Endothelial cell (in vitro differentiated cells): ENCODE measurements around the gene SDCCAG8. TPM values are rescaled to one million over a fixed set of nuclear protein-coding genes. Genes with fewer than 3 reads are reported as not detected.

ENCODE experiments used
- DNase-seq: peaks from one replicate; pipeline ENCODE4 v3.0.0; 2021; ENCODE audit warnings: low spot score
- H3K27ac Mint-ChIP-seq: one replicate; pipeline ENCODE4 v1.8.0; 2021; ENCODE audit warnings: mixed read lengths, inconsistent platforms; ENCODE audit not compliant: unreplicated experiment
- H3K27me3 Mint-ChIP-seq: one replicate; pipeline ENCODE4 v1.8.0; 2021; ENCODE audit warnings: mild to moderate bottlenecking, moderate library complexity, mixed read lengths, inconsistent platforms; ENCODE audit not compliant: unreplicated experiment
- H3K36me3 Mint-ChIP-seq: one replicate; pipeline ENCODE4 v1.8.0; 2021; ENCODE audit warnings: mild to moderate bottlenecking, low read depth, mixed read lengths, inconsistent platforms; ENCODE audit not compliant: unreplicated experiment
- H3K4me1 Mint-ChIP-seq: one replicate; pipeline ENCODE4 v1.8.0; 2021; ENCODE audit warnings: mild to moderate bottlenecking, mixed read lengths, inconsistent platforms; ENCODE audit not compliant: unreplicated experiment
- H3K4me3 Mint-ChIP-seq: one replicate; pipeline ENCODE4 v1.8.0; 2021; ENCODE audit warnings: mild to moderate bottlenecking, mixed read lengths, inconsistent platforms; ENCODE audit not compliant: unreplicated experiment
- H3K9me3 Mint-ChIP-seq: one replicate; pipeline ENCODE4 v1.8.0; 2021; ENCODE audit warnings: mixed read lengths, inconsistent platforms; ENCODE audit not compliant: unreplicated experiment
- total RNA-seq: library from RNA; stranded (reverse); fragmentation: NEBNext Ultra II Directional; extraction: Animal tissue kit (Norgen Biotek cat#: 25700); gene quantifications from one replicate; pipeline ENCODE4 v1.2.1, GENCODE V29; 2021; ENCODE audit not compliant: unreplicated experiment
- TF ChIP-seq, protein P1 (sequence below): fragments of 200-600 bp; sonication (generic); IDR thresholded peaks from one replicate; pipeline ENCODE4 v1.5.0; 2021; ENCODE audit warnings: antibody characterized with exemption; ENCODE audit not compliant: unreplicated experiment

SDCCAG8 gene
- total RNA-seq, 1 donor from 2014 or later = 41.9 TPM

DNA sequence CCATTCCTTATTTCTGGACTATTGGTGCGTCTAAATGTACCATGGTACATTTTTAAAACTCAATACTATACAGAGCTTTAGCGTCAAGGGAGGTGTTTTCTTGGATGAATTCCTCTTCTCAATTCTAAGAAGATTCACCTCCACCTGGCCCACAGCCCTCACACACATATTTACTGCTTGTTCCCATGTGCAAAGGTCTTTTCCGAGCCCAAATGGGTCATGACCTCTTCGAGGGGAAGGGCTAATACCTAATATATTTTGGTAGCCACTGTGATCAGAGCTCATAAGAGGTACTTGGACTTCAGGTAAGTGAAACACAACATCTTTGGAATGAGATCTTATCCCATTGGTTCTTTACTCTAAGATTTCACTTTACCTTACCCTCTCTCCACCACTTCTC, 205.9 kb downstream of the SDCCAG8 start:
- Mint-ChIP-seq H3K27ac (no peak overlapping the region), H3K27me3 (no peaks in the 10 kb centered on the region), H3K9me3 (no peaks in the 10 kb centered on the region), H3K4me1 (peaks cover 10% of the 10 kb centered on the region), H3K36me3 (no peaks in the 10 kb centered on the region), H3K4me3 (no peak overlapping the region)
- TF ChIP-seq, protein P1, sequence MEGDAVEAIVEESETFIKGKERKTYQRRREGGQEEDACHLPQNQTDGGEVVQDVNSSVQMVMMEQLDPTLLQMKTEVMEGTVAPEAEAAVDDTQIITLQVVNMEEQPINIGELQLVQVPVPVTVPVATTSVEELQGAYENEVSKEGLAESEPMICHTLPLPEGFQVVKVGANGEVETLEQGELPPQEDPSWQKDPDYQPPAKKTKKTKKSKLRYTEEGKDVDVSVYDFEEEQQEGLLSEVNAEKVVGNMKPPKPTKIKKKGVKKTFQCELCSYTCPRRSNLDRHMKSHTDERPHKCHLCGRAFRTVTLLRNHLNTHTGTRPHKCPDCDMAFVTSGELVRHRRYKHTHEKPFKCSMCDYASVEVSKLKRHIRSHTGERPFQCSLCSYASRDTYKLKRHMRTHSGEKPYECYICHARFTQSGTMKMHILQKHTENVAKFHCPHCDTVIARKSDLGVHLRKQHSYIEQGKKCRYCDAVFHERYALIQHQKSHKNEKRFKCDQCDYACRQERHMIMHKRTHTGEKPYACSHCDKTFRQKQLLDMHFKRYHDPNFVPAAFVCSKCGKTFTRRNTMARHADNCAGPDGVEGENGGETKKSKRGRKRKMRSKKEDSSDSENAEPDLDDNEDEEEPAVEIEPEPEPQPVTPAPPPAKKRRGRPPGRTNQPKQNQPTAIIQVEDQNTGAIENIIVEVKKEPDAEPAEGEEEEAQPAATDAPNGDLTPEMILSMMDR = no peak
- DNase-seq = no peak

- Mint-ChIP-seq H3K9me3 (no peaks in the 10 kb centered on the region), H3K4me3 (no peak overlapping the region), H3K36me3 (no peaks in the 10 kb centered on the region), H3K4me1 (peaks cover 10% of the 10 kb centered on the region), H3K27me3 (no peaks in the 10 kb centered on the region), H3K27ac (no peak overlapping the region)
- no peak for DNase-seq
- TF ChIP-seq, protein P1 = no peak
These were observed 207.3 kb downstream of the SDCCAG8 start for GRCh38 chr1:243462929-243463697.

GRCh38 chr1:243465081-243465480, 209.2 kb downstream of the SDCCAG8 start:
- Mint-ChIP-seq H3K4me1 (peaks cover 3% of the 10 kb centered on the region), H3K36me3 (peaks cover under 1% of the 10 kb centered on the region), H3K27me3 (no peaks in the 10 kb centered on the region), H3K27ac (no peak overlapping the region), H3K4me3 (no peak overlapping the region), H3K9me3 (no peaks in the 10 kb centered on the region)
- no peak for DNase-seq
- TF ChIP-seq, protein P1 = no peak

DNA sequence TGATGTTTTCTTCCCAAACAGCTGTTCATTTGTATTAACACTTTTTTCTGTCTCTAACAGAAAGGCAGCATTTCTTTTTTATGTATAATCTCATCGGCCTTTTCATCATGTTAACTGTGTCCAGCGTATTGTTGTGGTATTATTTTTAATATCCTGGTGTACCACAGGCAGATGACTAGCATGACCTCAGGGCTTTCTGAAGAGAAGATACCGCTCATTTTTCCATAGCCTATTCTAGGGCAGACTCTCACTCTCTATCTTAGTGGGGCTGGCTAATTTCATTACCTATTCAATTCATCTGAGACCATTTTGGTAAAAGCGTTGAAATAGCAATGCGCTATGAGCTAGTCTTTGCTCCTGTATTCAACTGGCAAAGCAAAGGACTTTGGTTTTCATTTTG, 209.9 kb downstream of the SDCCAG8 start:
- Mint-ChIP-seq H3K36me3 (peaks cover 4% of the 10 kb centered on the region), H3K4me3 (no peak overlapping the region), H3K9me3 (no peaks in the 10 kb centered on the region), H3K4me1 (peaks cover 3% of the 10 kb centered on the region), H3K27me3 (no peaks in the 10 kb centered on the region), H3K27ac (no peak overlapping the region)
- no peak for DNase-seq
- TF ChIP-seq, protein P1 = no peak

DNA sequence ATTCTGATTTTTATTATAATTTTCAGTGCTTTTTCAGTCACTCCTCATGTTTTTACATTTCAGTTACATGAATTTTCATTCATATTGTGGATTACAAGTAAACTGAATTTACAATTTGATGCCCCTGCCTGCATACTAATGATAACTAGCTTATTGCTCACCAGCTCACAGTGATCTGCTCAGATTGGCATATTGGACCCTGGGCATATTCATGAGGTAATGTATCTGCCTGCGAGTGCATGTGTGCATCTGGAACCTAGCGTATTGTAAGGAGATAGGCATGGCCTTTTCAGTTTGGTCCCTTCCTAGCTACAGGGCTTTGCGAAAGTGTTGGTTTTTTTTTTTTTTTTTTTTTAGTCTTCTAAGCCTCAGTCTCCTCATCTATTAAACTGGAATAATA, 213.7 kb downstream of the SDCCAG8 start:
- Mint-ChIP-seq H3K9me3 (no peaks in the 10 kb centered on the region), H3K4me3 (no peak overlapping the region), H3K36me3 (peaks cover 4% of the 10 kb centered on the region), H3K4me1 (peaks cover 3% of the 10 kb centered on the region), H3K27me3 (no peaks in the 10 kb centered on the region), H3K27ac (no peak overlapping the region)
- DNase-seq = no peak
- TF ChIP-seq, protein P1 = no peak
